Hepatocyte (in vitro differentiated cells): ENCODE measurements around the gene IZUMO1. TPM values are rescaled to one million over a fixed set of nuclear protein-coding genes. Genes with fewer than 3 reads are reported as not detected.

Experiments used
- DNase-seq: peaks from one replicate; pipeline ENCODE4 v3.0.0-alpha.2; 2016; ENCODE audit warnings: low spot score
- H2AFZ ChIP-seq: fragments of 200-600 bp; sonication (generic); 2 replicates; pipeline ENCODE4 v1.6.0; 2016; ENCODE audit warnings: antibody characterized with exemption, mild to moderate bottlenecking
- H3K27ac ChIP-seq: fragments of 200-600 bp; sonication (generic); 2 replicates; pipeline ENCODE4 v1.5.1; 2016; ENCODE audit warnings: mild to moderate bottlenecking
- H3K27me3 ChIP-seq: fragments of 200-600 bp; sonication (generic); 2 replicates; pipeline ENCODE4 v1.6.1; 2016
- H3K36me3 ChIP-seq: fragments of 200-600 bp; sonication (generic); replicated peaks from 2 replicates; pipeline ENCODE4 v1.5.1; 2016; ENCODE audit warnings: low read depth; ENCODE audit not compliant: insufficient read depth
- H3K4me1 ChIP-seq: fragments of 200-600 bp; sonication (generic); 2 replicates; pipeline ENCODE4 v1.5.1; 2016; ENCODE audit warnings: mild to moderate bottlenecking, moderate library complexity; ENCODE audit not compliant: insufficient read depth
- H3K4me2 ChIP-seq: fragments of 200-600 bp; sonication (generic); 2 replicates; pipeline ENCODE4 v1.6.0; 2016
- H3K4me3 ChIP-seq: fragments of 200-600 bp; sonication (generic); 2 replicates; pipeline ENCODE4 v1.5.1; 2016; ENCODE audit warnings: mild to moderate bottlenecking
- H3K79me2 ChIP-seq: fragments of 200-600 bp; sonication (generic); 2 replicates; pipeline ENCODE4 v1.6.0; 2017; ENCODE audit warnings: mild to moderate bottlenecking
- H3K9me2 ChIP-seq: fragments of 200-600 bp; sonication (generic); replicated peaks from 2 replicates; pipeline ENCODE4 v1.6.0; 2017; ENCODE audit warnings: mild to moderate bottlenecking; ENCODE audit not compliant: insufficient read depth
- H3K9me3 ChIP-seq: fragments of 200-600 bp; sonication (generic); 2 replicates; pipeline ENCODE4 v1.5.1; 2016; ENCODE audit warnings: low read depth, mild to moderate bottlenecking
- H4K20me1 ChIP-seq: fragments of 200-600 bp; sonication (generic); 2 replicates; pipeline ENCODE4 v1.6.0; 2016; ENCODE audit warnings: mild to moderate bottlenecking; ENCODE audit not compliant: insufficient read depth, poor library complexity, severe bottlenecking
- EZH2 ChIP-seq: fragments of 200-600 bp; sonication (generic); IDR thresholded peaks from 2 replicates; pipeline ENCODE4 v1.6.1; 2016; ENCODE audit warnings: antibody characterized with exemption, mild to moderate bottlenecking, borderline replicate concordance
- EZH2phosphoT487 ChIP-seq: fragments of 200-600 bp; sonication (generic); IDR thresholded peaks from one replicate; pipeline ENCODE4 v1.6.1; 2018; ENCODE audit warnings: antibody characterized with exemption, mild to moderate bottlenecking, low read depth, moderate library complexity; ENCODE audit not compliant: unreplicated experiment, severe bottlenecking
- WGBS: methylation state at CpG from one replicate; pipeline ENCODE4 v1.1.6; 2016; ENCODE audit warnings: low lambda C conversion rate; ENCODE audit errors: missing lambda C conversion rate; 5-methylcytosine and 5-hydroxymethylcytosine counted together
- polyA plus RNA-seq: library from polyadenylated mRNA; unstranded; fragments of >200 nt; fragmentation: Nextera tagmentation; extraction: Ambion mirVana; gene quantifications from 2 replicates; pipeline ENCODE4 v1.2.1, GENCODE V29; 2016
- total RNA-seq: library from RNA; depleted of rRNA; stranded (reverse); fragments of >200 nt; gene quantifications from 2 replicates; pipeline ENCODE4 v1.2.3, GENCODE V29; 2014
- TF ChIP-seq, protein P1 (sequence below): fragments of 200-600 bp; sonication (generic); IDR thresholded peaks from 2 replicates; pipeline ENCODE4 v1.5.1; 2016; ENCODE audit warnings: antibody characterized with exemption, mild to moderate bottlenecking; ENCODE audit not compliant: poor library complexity

Gene IZUMO1
- total and polyA plus RNA-seq, 2 experiments from 2014 or later: 0.52 to 0.57 TPM

DNA sequence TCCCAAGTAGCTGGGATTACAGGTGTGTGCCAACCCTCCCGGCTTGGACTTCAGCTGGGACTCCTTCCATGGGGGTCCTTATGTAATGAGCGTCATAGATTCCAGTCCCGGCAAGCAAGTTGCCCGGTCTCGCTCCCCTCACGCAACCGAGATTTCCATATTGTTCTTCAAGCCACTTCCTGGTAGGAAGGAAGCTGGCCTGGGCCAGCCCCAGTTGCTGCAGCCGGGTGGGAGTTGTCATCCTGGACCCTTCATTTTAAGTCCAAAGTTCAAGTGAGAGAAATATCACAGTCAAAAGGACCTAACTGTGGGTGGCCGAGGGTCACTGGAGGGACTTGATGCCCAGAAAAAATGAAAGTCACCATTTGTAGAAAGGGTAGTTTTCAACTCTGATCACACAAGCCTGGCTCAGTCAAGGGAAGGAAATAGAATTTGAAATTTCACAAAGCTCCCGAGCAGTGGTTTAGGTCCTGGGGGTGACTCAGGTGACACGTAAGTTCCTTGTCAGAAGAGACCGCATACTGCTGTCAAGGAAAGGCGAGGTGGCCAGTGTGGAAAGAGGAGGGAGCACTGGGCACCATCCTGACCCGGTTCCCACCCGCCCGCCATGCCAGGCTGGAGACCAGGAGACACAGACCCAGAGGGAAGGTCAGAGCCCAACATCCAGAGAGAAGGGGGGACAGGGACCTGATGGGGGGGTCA, 13.9 kb upstream of the IZUMO1 start:
- H3K79me2 ChIP-seq: no peaks in the 10 kb centered on the region
- no peaks in the 10 kb centered on the region for H3K9me2 ChIP-seq
- H3K36me3 ChIP-seq: no peaks in the 10 kb centered on the region
- no peak overlapping the region for H3K4me2 ChIP-seq
- no peak for DNase-seq
- H3K4me3 ChIP-seq: no peak overlapping the region
- H4K20me1 ChIP-seq: no peaks in the 10 kb centered on the region
- no peak overlapping the region for H2AFZ ChIP-seq
- H3K27me3 ChIP-seq: peaks cover 7% of the 10 kb centered on the region
- H3K4me1 ChIP-seq: no peaks in the 10 kb centered on the region
- TF ChIP-seq, protein P1, sequence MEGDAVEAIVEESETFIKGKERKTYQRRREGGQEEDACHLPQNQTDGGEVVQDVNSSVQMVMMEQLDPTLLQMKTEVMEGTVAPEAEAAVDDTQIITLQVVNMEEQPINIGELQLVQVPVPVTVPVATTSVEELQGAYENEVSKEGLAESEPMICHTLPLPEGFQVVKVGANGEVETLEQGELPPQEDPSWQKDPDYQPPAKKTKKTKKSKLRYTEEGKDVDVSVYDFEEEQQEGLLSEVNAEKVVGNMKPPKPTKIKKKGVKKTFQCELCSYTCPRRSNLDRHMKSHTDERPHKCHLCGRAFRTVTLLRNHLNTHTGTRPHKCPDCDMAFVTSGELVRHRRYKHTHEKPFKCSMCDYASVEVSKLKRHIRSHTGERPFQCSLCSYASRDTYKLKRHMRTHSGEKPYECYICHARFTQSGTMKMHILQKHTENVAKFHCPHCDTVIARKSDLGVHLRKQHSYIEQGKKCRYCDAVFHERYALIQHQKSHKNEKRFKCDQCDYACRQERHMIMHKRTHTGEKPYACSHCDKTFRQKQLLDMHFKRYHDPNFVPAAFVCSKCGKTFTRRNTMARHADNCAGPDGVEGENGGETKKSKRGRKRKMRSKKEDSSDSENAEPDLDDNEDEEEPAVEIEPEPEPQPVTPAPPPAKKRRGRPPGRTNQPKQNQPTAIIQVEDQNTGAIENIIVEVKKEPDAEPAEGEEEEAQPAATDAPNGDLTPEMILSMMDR: no peak
- TF ChIP-seq EZH2: no peak
- no peak for TF ChIP-seq EZH2phosphoT487
- H3K27ac ChIP-seq: no peak overlapping the region
- no peaks in the 10 kb centered on the region for H3K9me3 ChIP-seq
- WGBS: 85% methylated on average over 16 of the region's 16 CpGs

DNA sequence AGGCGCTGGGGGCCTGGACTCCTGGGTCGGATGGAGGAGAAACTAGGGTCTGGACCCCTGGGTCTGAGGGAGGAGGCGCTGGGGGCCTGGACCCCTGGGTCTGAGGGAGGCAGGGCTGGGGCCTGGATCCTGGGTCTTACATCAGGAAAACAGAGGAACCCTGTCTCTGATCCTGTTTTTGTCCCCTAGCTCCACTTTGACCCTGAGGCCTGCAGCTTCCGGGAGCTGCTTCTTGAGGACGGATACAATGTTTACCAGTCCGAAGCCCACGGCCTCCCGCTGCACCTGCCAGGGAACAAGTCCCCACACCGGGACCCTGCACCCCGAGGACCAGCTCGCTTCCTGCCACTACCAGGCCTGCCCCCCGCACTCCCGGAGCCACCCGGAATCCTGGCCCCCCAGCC, 11.0 kb upstream of the IZUMO1 start:
- H3K4me2 ChIP-seq: no peak overlapping the region
- H3K9me3 ChIP-seq: no peaks in the 10 kb centered on the region
- no peaks in the 10 kb centered on the region for H3K9me2 ChIP-seq
- H3K36me3 ChIP-seq: no peaks in the 10 kb centered on the region
- H4K20me1 ChIP-seq: no peaks in the 10 kb centered on the region
- H2AFZ ChIP-seq: no peak overlapping the region
- no peak overlapping the region for H3K27ac ChIP-seq
- TF ChIP-seq EZH2: no peak
- TF ChIP-seq, protein P1: no peak
- TF ChIP-seq EZH2phosphoT487: no peak
- peaks cover 4% of the 10 kb centered on the region for H3K4me1 ChIP-seq
- H3K79me2 ChIP-seq: no peaks in the 10 kb centered on the region
- peaks cover 18% of the 10 kb centered on the region for H3K27me3 ChIP-seq
- no peak for DNase-seq
- no peak overlapping the region for H3K4me3 ChIP-seq
- 91% methylated on average over 10 of the region's 14 CpGs for WGBS

DNA sequence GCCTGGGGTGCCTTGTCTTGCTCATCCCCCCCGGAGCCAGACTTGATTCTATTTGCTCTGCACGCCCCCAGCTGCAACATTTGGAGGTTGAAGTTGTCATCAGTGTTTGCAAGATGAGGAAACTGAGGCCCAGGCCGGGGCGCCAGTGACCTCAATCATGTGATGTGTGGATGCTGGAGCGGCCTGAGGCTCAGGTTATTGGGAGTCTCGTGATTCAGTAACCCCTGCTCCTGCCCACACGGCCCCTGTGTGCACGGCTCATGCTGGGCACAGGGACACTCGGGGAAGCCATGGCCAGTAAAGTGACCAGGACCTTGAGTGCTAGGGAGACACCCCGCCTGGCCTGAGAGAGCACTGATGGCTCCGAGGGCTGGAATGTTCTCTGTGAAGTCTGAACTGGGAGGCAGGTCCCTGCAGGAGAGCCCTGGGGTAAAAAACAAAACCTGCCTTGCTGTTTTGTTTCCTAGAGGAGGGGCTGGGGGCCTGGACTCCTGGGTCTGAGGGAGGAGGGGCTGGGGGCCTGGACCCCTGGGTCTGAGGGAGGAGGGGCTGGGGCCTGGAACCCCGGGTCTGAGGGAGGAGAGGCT, 10.5 kb upstream of the IZUMO1 start:
- Histone ChIP-seq H3K9me2 (no peaks in the 10 kb centered on the region), H3K27me3 (peaks cover 18% of the 10 kb centered on the region), H3K4me2 (no peak overlapping the region), H3K4me3 (no peak overlapping the region), H3K4me1 (peaks cover 7% of the 10 kb centered on the region), H3K27ac (no peak overlapping the region), H3K9me3 (no peaks in the 10 kb centered on the region), H2AFZ (no peak overlapping the region), H3K36me3 (no peaks in the 10 kb centered on the region), H3K79me2 (no peaks in the 10 kb centered on the region), H4K20me1 (no peaks in the 10 kb centered on the region)
- WGBS: 87% methylated on average over 11 of the region's 12 CpGs
- TF ChIP-seq EZH2phosphoT487: no peak
- no peak for TF ChIP-seq EZH2
- TF ChIP-seq, protein P1: no peak
- no peak for DNase-seq
